K562 (cell line): ENCODE data around the gene FERMT3. TPM values are rescaled to one million over a fixed set of nuclear protein-coding genes. Genes with fewer than 3 reads are reported as not detected.
A peak's percentile ranks its signal among the peaks of the same experiment; 100 is the strongest.

Source experiments
- BACH1 ChIP-seq: fragments of 200-800 bp; sonication (Bioruptor generic); IDR thresholded peaks from 2 replicates; pipeline ENCODE4 v1.6.1; 2016; ENCODE audit warnings: missing genetic modification characterization, missing compliant biosample characterization
- ETV1 ChIP-seq: fragments of 450-650 bp; conservative IDR thresholded peaks from 2 replicates; pipeline ENCODE4 v1.6.1; 2016; ENCODE audit warnings: missing genetic modification characterization, control low read depth, low read depth, missing compliant biosample characterization
- FOXA3 ChIP-seq, 2 experiments: fragments of 450-650 bp in 1 of 2; sonication (generic) in 1 of 2; formaldehyde crosslinking; IDR thresholded peaks in 1 of 2; conservative IDR thresholded peaks in 1 of 2; 2 replicates each; pipeline versions ENCODE4 v1.4.0 to v1.8.0; 2020 to 2022; ENCODE audit warnings: mild to moderate bottlenecking in 2 of 2, missing genetic modification reagents in 1 of 2
- GABPB2 ChIP-seq: fragments of 250-450 bp; sonication (Bioruptor Pico); conservative IDR thresholded peaks from 2 replicates; pipeline ENCODE4 v1.5.1; 2021; ENCODE audit warnings: mild to moderate bottlenecking
- HNRNPLL ChIP-seq: fragments of 200-400 bp; formaldehyde crosslinking; IDR thresholded peaks from 2 replicates; pipeline ENCODE4 v1.6.1; 2017; ENCODE audit warnings: low read length, low read depth, mild to moderate bottlenecking; ENCODE audit not compliant: poor library complexity, severe bottlenecking
- JUND ChIP-seq, 2 experiments: IDR thresholded peaks; 2 replicates in 1 of 2; 3 replicates in 1 of 2; pipeline ENCODE4 v1.6.1; 2011; ENCODE audit warnings: borderline replicate concordance in 2 of 2, low read depth in 2 of 2, low read length in 2 of 2, improper control_type of control experiment in 1 of 2, missing biosample characterization in 1 of 2, missing genetic modification characterization in 1 of 2, missing genetic modification reagents in 1 of 2
- KLF10 ChIP-seq: fragments of 250-450 bp; sonication (Bioruptor Pico); IDR thresholded peaks from 2 replicates; pipeline ENCODE4 v1.6.1; 2021; ENCODE audit warnings: matching md5 sums
- NBN ChIP-seq: fragments of 450-650 bp; IDR thresholded peaks from 2 replicates; pipeline ENCODE4 v1.6.1; 2016; ENCODE audit warnings: low read depth, mild to moderate bottlenecking
- POLR3A ChIP-seq: IDR thresholded peaks from 2 replicates; pipeline ENCODE4 v1.6.1; 2011; ENCODE audit warnings: borderline replicate concordance, mild to moderate bottlenecking, moderate library complexity; ENCODE audit not compliant: insufficient read length, insufficient read depth; ENCODE audit errors: extremely low read depth
- ZNF12 ChIP-seq: sonication (generic); formaldehyde crosslinking; IDR thresholded peaks from 2 replicates; pipeline ENCODE4 v1.4.0; 2020; ENCODE audit warnings: mild to moderate bottlenecking, missing genetic modification reagents
- ZNF124 ChIP-seq: sonication (generic); formaldehyde crosslinking; IDR thresholded peaks from 2 replicates; pipeline ENCODE4 v1.8.1; 2022; ENCODE audit warnings: missing genetic modification reagents
- ZNF586 ChIP-seq: fragments of 450-650 bp; formaldehyde crosslinking; conservative IDR thresholded peaks from 2 replicates; pipeline ENCODE4 v1.4.0; 2020; ENCODE audit warnings: mild to moderate bottlenecking, moderate library complexity
- ZNF77 ChIP-seq: fragments of 250-450 bp; sonication (Bioruptor Pico); IDR thresholded peaks from 2 replicates; pipeline ENCODE4 v1.5.0; 2020
- polyA plus RNA-seq, 8 experiments: library from polyadenylated mRNA; depleted of rRNA in 4 of 8; stranded (reverse) in 5 of 8; unstranded in 3 of 8; fragments of >200 nt; fragmentation: Nextera tagmentation in 2 of 8; fragmentation: Illumina TruSeq in 1 of 8; extraction: Ambion mirVana in 2 of 8; extraction: Trizol in 1 of 8; gene quantifications; 2 replicates each; pipeline versions ENCODE4 v1.2.1 to v1.2.3, GENCODE V29; 2011 to 2014; ENCODE audit warnings: inconsistent platforms in 1 of 8, missing spikeins in 1 of 8
- total RNA-seq, 7 experiments: library from RNA; depleted of rRNA in 6 of 7; stranded (reverse); fragments of >200 nt in 6 of 7; fragmentation: Illumina TruSeq in 2 of 7; extraction: Trizol in 2 of 7; gene quantifications; 2 replicates each; pipeline versions ENCODE4 v1.2.1 to v1.2.3, GENCODE V29; 2011 to 2021; ENCODE audit warnings: low replicate concordance in 1 of 7
- TF ChIP-seq, protein P1 (sequence below): fragments of 450-650 bp; IDR thresholded peaks from 2 replicates; pipeline ENCODE4 v1.6.1; 2016; ENCODE audit warnings: antibody characterized with exemption
- TF ChIP-seq, protein P2 (sequence below): IDR thresholded peaks from 3 replicates; pipeline ENCODE4 v1.6.1; 2011; ENCODE audit warnings: borderline replicate concordance, mild to moderate bottlenecking, moderate library complexity; ENCODE audit not compliant: insufficient read length; ENCODE audit errors: extremely low read depth
- TF ChIP-seq, protein P3 (sequence below): fragments of 450-650 bp; formaldehyde crosslinking; IDR thresholded peaks from 2 replicates; pipeline ENCODE4 v1.4.0; 2022; ENCODE audit warnings: missing genetic modification characterization
- TF ChIP-seq, protein P4 (sequence below): fragments of 250-450 bp; sonication (Bioruptor Pico); IDR thresholded peaks from 2 replicates; pipeline ENCODE4 v1.8.0; 2021; ENCODE audit warnings: moderate library complexity, mild to moderate bottlenecking, inconsistent platforms

FERMT3 gene
- total and polyA plus RNA-seq, 9 of the 15 experiments (the other 6 are each of a cell fraction or from before 2014, with no cell fraction given), result 3.2 to 275 (median 79.7) TPM

DNA sequence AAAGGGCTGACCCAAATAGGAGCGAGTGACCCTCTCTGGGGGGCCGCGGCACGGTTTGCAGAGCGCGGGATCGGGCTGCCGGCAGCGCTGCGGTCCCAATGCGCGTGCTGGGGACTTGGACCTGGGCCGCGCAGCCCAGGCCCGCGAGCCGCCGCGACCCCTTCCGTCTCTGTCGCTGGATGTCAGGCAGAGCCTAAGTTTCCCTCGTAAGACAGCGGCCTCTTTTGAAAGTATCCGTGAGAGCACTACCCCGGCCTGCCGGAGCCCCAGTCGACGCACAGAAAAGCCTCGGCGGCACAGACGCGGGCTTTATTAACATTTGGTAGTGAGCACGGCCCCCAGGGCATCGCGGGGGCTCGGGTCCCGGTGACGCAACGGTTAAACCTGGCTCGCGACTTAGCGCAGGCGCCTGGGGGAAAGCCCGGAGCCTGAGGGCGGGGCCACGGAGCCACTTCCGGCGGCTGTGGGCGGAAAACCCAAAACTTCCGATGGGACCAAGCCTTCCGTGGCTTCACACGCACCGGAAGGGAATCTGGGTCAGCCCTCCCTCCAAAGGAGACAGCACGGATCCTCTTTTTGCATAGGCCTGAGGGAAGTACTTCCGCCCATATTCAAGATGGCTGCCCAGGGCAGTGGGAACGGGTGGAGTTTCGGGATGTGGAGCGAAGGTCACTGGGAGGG, 63.2 kb downstream of the FERMT3 start (continued):
- peak; percentile 64 for TF ChIP-seq JUND (IDR thresholded peaks at IDR 0.05; ENCODE audit: borderline replicate concordance, low read depth, low read length)
- no peak; the same call in 2 of the 3 replicates for TF ChIP-seq JUND (tag; IDR thresholded peaks at IDR 0.05; ENCODE audit: borderline replicate concordance, low read depth, low read length)
- TF ChIP-seq GABPB2 (CRISPR knock-in tag), result 0 out of 2 replicates have a peak, but pooled peaks have one; percentile 15
- peak; percentile 96 for TF ChIP-seq ETV1 (tag)
- no peak for TF ChIP-seq ZNF124 (CRISPR knock-in tag)
- TF ChIP-seq, protein P1, sequence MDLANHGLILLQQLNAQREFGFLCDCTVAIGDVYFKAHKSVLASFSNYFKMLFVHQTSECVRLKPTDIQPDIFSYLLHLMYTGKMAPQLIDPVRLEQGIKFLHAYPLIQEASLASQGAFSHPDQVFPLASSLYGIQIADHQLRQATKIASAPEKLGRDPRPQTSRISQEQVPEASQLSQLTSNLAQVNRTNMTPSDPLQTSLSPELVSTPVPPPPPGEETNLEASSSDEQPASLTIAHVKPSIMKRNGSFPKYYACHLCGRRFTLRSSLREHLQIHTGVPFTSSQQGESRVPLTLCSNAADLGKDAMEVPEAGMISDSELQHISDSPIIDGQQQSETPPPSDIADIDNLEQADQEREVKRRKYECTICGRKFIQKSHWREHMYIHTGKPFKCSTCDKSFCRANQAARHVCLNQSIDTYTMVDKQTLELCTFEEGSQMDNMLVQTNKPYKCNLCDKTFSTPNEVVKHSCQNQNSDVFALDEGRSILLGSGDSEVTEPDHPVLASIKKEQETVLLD, result no peak; the same call in 1 of the 2 replicates
- TF ChIP-seq ZNF12 (CRISPR knock-in tag), result peak; percentile 77
- no peak for TF ChIP-seq POLR3A
- TF ChIP-seq HNRNPLL, result peak; percentile 65
- no peak for TF ChIP-seq NBN
- no peak for TF ChIP-seq BACH1 (tag)
- TF ChIP-seq KLF10 (CRISPR knock-in tag), result no peak
- TF ChIP-seq, protein P2, sequence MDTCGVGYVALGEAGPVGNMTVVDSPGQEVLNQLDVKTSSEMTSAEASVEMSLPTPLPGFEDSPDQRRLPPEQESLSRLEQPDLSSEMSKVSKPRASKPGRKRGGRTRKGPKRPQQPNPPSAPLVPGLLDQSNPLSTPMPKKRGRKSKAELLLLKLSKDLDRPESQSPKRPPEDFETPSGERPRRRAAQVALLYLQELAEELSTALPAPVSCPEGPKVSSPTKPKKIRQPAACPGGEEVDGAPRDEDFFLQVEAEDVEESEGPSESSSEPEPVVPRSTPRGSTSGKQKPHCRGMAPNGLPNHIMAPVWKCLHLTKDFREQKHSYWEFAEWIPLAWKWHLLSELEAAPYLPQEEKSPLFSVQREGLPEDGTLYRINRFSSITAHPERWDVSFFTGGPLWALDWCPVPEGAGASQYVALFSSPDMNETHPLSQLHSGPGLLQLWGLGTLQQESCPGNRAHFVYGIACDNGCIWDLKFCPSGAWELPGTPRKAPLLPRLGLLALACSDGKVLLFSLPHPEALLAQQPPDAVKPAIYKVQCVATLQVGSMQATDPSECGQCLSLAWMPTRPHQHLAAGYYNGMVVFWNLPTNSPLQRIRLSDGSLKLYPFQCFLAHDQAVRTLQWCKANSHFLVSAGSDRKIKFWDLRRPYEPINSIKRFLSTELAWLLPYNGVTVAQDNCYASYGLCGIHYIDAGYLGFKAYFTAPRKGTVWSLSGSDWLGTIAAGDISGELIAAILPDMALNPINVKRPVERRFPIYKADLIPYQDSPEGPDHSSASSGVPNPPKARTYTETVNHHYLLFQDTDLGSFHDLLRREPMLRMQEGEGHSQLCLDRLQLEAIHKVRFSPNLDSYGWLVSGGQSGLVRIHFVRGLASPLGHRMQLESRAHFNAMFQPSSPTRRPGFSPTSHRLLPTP, result no peak
- TF ChIP-seq ZNF586, result no peak
- TF ChIP-seq, protein P3, sequence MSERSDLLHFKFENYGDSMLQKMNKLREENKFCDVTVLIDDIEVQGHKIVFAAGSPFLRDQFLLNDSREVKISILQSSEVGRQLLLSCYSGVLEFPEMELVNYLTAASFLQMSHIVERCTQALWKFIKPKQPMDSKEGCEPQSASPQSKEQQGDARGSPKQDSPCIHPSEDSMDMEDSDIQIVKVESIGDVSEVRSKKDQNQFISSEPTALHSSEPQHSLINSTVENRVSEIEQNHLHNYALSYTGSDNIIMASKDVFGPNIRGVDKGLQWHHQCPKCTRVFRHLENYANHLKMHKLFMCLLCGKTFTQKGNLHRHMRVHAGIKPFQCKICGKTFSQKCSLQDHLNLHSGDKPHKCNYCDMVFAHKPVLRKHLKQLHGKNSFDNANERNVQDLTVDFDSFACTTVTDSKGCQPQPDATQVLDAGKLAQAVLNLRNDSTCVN (CRISPR knock-in tag), result 0 out of 2 replicates have a peak, but pooled peaks have one; percentile 3
- TF ChIP-seq FOXA3 (CRISPR knock-in tag; conservative IDR thresholded peaks at IDR 0.05 in 1 of 2, IDR thresholded peaks at IDR 0.05 in 1 of 2), result peak in 1 of 2 experiments; percentile 58; a peak in 1 of 4 replicates
- peak; percentile 10; the same call in 1 of the 2 replicates for TF ChIP-seq ZNF77 (CRISPR knock-in tag)
- TF ChIP-seq, protein P4, sequence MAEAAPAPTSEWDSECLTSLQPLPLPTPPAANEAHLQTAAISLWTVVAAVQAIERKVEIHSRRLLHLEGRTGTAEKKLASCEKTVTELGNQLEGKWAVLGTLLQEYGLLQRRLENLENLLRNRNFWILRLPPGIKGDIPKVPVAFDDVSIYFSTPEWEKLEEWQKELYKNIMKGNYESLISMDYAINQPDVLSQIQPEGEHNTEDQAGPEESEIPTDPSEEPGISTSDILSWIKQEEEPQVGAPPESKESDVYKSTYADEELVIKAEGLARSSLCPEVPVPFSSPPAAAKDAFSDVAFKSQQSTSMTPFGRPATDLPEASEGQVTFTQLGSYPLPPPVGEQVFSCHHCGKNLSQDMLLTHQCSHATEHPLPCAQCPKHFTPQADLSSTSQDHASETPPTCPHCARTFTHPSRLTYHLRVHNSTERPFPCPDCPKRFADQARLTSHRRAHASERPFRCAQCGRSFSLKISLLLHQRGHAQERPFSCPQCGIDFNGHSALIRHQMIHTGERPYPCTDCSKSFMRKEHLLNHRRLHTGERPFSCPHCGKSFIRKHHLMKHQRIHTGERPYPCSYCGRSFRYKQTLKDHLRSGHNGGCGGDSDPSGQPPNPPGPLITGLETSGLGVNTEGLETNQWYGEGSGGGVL, result no peak
